HepG2 (cell line): Measurements from ENCODE around the gene KLF16. TPM values are rescaled to one million over a fixed set of nuclear protein-coding genes. Genes with fewer than 3 reads are reported as not detected.

Experiments
- ATAC-seq: fragments of 200-7000 bp; cut with Tn5 transposase; 3 replicates; pipeline ENCODE4 v1.9.1; 2020; ENCODE audit warnings: mild to moderate bottlenecking, moderate library complexity
- BruUV-seq: library from RNA; stranded (reverse); fragments of 400-500 nt; replicated peaks from 2 replicates; lab custom pipeline; 2021; lab: Mats Ljungman, UMichigan
- CTCF ChIA-PET: fragments of 300-600 bp; formaldehyde crosslinking; extraction: SDS; loops from one replicate; lab custom pipeline; 2021; ENCODE audit warnings: low total read pairs, inconsistent platforms, low intra/inter-chr PET ratio; lab: Yijun Ruan, JAX
- POLR2A ChIA-PET: fragments of 350-600 bp; sonication (Branson Sonifier 250); formaldehyde crosslinking; loops from one replicate; lab custom pipeline; 2020; ENCODE audit warnings: antibody characterized with exemption, inconsistent platforms; lab: Yijun Ruan, JAX
- DNase-seq: peaks from one replicate; pipeline ENCODE4 v3.0.0-alpha.2; 2015; ENCODE audit warnings: low spot score
- FAIRE-seq: peaks from 3 replicates; lab custom pipeline; 2011; peaks lifted over from hg19 to GRCh38; lab: Jason Lieb, UNC
- H2AFZ ChIP-seq: one replicate; pipeline ENCODE4 v1.6.1; 2011; ENCODE audit warnings: low read length, inconsistent platforms
- H3K27ac ChIP-seq: fragments of 300-600 bp; 3 replicates; pipeline ENCODE4 v1.8.0; 2011; ENCODE audit warnings: mixed run types, mild to moderate bottlenecking, mixed read lengths, low read length, inconsistent platforms; ENCODE audit not compliant: insufficient read depth; ENCODE audit errors: extremely low read length
- H3K27me3 ChIP-seq, 2 experiments: fragments of 200-600 bp in 1 of 2; 2 replicates in 1 of 2; 3 replicates in 1 of 2; pipeline versions ENCODE4 v1.6.0 to v1.8.0; 2011; ENCODE audit warnings: low read length in 2 of 2, mild to moderate bottlenecking in 2 of 2, moderate library complexity in 2 of 2, inconsistent platforms in 1 of 2; ENCODE audit not compliant: insufficient read depth in 2 of 2, control insufficient read depth in 1 of 2
- H3K36me3 ChIP-seq, 2 experiments: fragments of 200-600 bp in 1 of 2; replicated peaks in 1 of 2; 2 replicates in 1 of 2; 3 replicates in 1 of 2; pipeline versions ENCODE4 v1.5.1 to v1.8.0; 2011; ENCODE audit warnings: low read length in 2 of 2, inconsistent platforms in 1 of 2; ENCODE audit not compliant: insufficient read depth in 2 of 2, control insufficient read depth in 1 of 2
- H3K4me1 ChIP-seq: 2 replicates; pipeline ENCODE4 v1.5.1; 2012; ENCODE audit warnings: low read length, inconsistent platforms; ENCODE audit not compliant: insufficient read depth
- H3K4me2 ChIP-seq: 2 replicates; pipeline ENCODE4 v1.6.0; 2011; ENCODE audit warnings: low read depth, low read length, inconsistent platforms
- H3K4me3 ChIP-seq, 3 experiments: fragments of 200-600 bp in 1 of 3; sonication (generic), shearing (Covaris generic) in 1 of 3; replicated peaks in 1 of 3; 2 replicates each; pipeline ENCODE4 v1.5.1; 2011 to 2016; ENCODE audit warnings: low read length in 3 of 3, inconsistent platforms in 2 of 3, low read depth in 2 of 3, mild to moderate bottlenecking in 2 of 3, control low read depth in 1 of 3, mixed read lengths in 1 of 3; ENCODE audit not compliant: insufficient read depth in 1 of 3
- H3K79me2 ChIP-seq: one replicate; pipeline ENCODE4 v1.6.1; 2011; ENCODE audit warnings: low read length, inconsistent platforms; ENCODE audit not compliant: insufficient read depth
- H3K9ac ChIP-seq: 2 replicates; pipeline ENCODE4 v1.6.0; 2011; ENCODE audit warnings: mild to moderate bottlenecking, low read depth, low read length, inconsistent platforms; ENCODE audit not compliant: insufficient read depth
- H3K9me3 ChIP-seq: 2 replicates; pipeline ENCODE4 v1.5.1; 2012; ENCODE audit warnings: mild to moderate bottlenecking, low read length
- H4K20me1 ChIP-seq: 2 replicates; pipeline ENCODE4 v1.6.0; 2011; ENCODE audit warnings: inconsistent platforms, mild to moderate bottlenecking, low read length, moderate library complexity; ENCODE audit not compliant: insufficient read depth
- CREB1 ChIP-seq, 2 experiments: fragments of 450-650 bp in 1 of 2; IDR thresholded peaks; 2 replicates each; pipeline ENCODE4 v1.6.1; 2016 to 2017; ENCODE audit warnings: control low read depth in 1 of 2, mild to moderate bottlenecking in 1 of 2, missing compliant biosample characterization in 1 of 2, missing genetic modification characterization in 1 of 2
- FOXP1 ChIP-seq, 2 experiments: fragments of 450-650 bp in 1 of 2; IDR thresholded peaks; 2 replicates each; pipeline ENCODE4 v1.6.1; 2017 to 2018; ENCODE audit warnings: antibody characterized with exemption in 1 of 2
- STAT6 ChIP-seq: sonication (generic); formaldehyde crosslinking; IDR thresholded peaks from 2 replicates; pipeline ENCODE4 v1.4.0; 2020; ENCODE audit warnings: missing genetic modification reagents, mild to moderate bottlenecking, borderline replicate concordance
- YEATS2 ChIP-seq: sonication (generic); formaldehyde crosslinking; IDR thresholded peaks from 2 replicates; pipeline ENCODE4 v1.4.0; 2020; ENCODE audit warnings: missing genetic modification reagents, borderline replicate concordance
- ZBTB21 ChIP-seq: sonication (generic); formaldehyde crosslinking; IDR thresholded peaks from 2 replicates; pipeline ENCODE4 v1.4.0; 2020; ENCODE audit warnings: missing genetic modification reagents
- ZBTB33 ChIP-seq: sonication (generic); formaldehyde crosslinking; IDR thresholded peaks from 2 replicates; pipeline ENCODE4 v1.4.0; 2020; ENCODE audit warnings: missing genetic modification reagents
- ZFP37 ChIP-seq: sonication (generic); formaldehyde crosslinking; IDR thresholded peaks from 2 replicates; pipeline ENCODE4 v1.4.0; 2020; ENCODE audit warnings: missing genetic modification reagents, borderline replicate concordance
- ZNF30 ChIP-seq: sonication (generic); formaldehyde crosslinking; IDR thresholded peaks from 2 replicates; pipeline ENCODE4 v1.5.0; 2020; ENCODE audit warnings: mild to moderate bottlenecking, missing genetic modification reagents
- ZNF574 ChIP-seq: sonication (generic); formaldehyde crosslinking; IDR thresholded peaks from 2 replicates; pipeline ENCODE4 v1.4.0; 2020; ENCODE audit warnings: missing genetic modification reagents
- ZNF737 ChIP-seq: sonication (generic); formaldehyde crosslinking; IDR thresholded peaks from 2 replicates; pipeline ENCODE4 v1.5.0; 2020; ENCODE audit warnings: missing genetic modification reagents, mild to moderate bottlenecking, borderline replicate concordance
- WGBS: methylation state at CpG from one replicate; pipeline ENCODE4 v1.1.6; 2017; ENCODE audit warnings: low lambda C conversion rate; 5-methylcytosine and 5-hydroxymethylcytosine counted together
- in situ Hi-C: cut with HindIII; loops from 2 replicates; pipeline ENCODE4 v1.10.0; 2017; ENCODE audit warnings: low pct_unique_long_range_greater_than_20kb; ENCODE audit not compliant: extremely low pct_ligation_motif_present
- intact Hi-C: fragments of 100-400 bp; cut with micrococcal nuclease; formaldehyde crosslinking; loops from one replicate; pipeline ENCODE4 v1.10.0; 2022; ENCODE audit not compliant: unreplicated experiment
- polyA plus RNA-seq, 8 experiments: library from polyadenylated mRNA; depleted of rRNA in 3 of 8; stranded (reverse) in 7 of 8; unstranded in 1 of 8; fragments of >200 nt; fragmentation: Illumina TruSeq in 4 of 8; extraction: Trizol in 4 of 8; gene quantifications; 2 replicates each; pipeline versions ENCODE4 v1.2.1 to v1.2.3, GENCODE V29; 2011 to 2016; ENCODE audit warnings: low read depth in 4 of 8, missing spikeins in 1 of 8, mixed read lengths in 1 of 8; ENCODE audit not compliant: insufficient read depth in 1 of 8
- total RNA-seq, 5 experiments: library from RNA; depleted of rRNA; stranded (reverse); fragments of >200 nt; fragmentation: Illumina TruSeq; extraction: Trizol; gene quantifications; 2 replicates each; pipeline ENCODE4 v1.2.3, GENCODE V29; 2016; ENCODE audit warnings: low read depth in 1 of 5

The KLF16 gene
- total and polyA plus RNA-seq, 2 of the 13 experiments (the other 11 are each of a cell fraction or from before 2014, with no cell fraction given): 3.5 to 6.7 TPM

GRCh38 chr19:1893791-1894190 is 30.4 kb upstream of the KLF16 start:
- peaks cover 18% of the 10 kb centered on the region for H3K4me1 ChIP-seq
- DNase-seq: no peak
- H3K9ac ChIP-seq: no peak overlapping the region
- TF ChIP-seq ZBTB33 (CRISPR knock-in tag) (0 out of 2 replicates have a peak, but pooled peaks have one; percentile 23), ZNF574 (CRISPR knock-in tag) (no peak)
- H2AFZ ChIP-seq: no peak overlapping the region
- no peak overlapping the region for H3K4me2 ChIP-seq
- intact Hi-C loops: no loop called here
- no peak overlapping the region for H3K4me3 ChIP-seq
- no peaks in the 10 kb centered on the region for H3K79me2 ChIP-seq
- H3K36me3 ChIP-seq: no peaks in the 10 kb centered on the region
- H3K9me3 ChIP-seq: no peaks in the 10 kb centered on the region
- H4K20me1 ChIP-seq: no peaks in the 10 kb centered on the region
- no peaks in the 10 kb centered on the region for H3K27me3 ChIP-seq
- FAIRE-seq: no peak
- ChIA-PET CTCF (no interaction called here), POLR2A (no interaction called here)
- in situ Hi-C loops: no loop called here
- ATAC-seq: no peak
- no peak overlapping the region for H3K27ac ChIP-seq
- no TSS peak for BruUV-seq
- WGBS: 71% methylated on average over 17 of the region's 17 CpGs

- Histone ChIP-seq H3K27me3 (no peaks in the 10 kb centered on the region), H3K79me2 (peaks cover 2% of the 10 kb centered on the region), H4K20me1 (no peaks in the 10 kb centered on the region), H3K27ac (no peak overlapping the region), H2AFZ (peak overlapping the region; percentile 69), H3K4me1 (peaks cover 35% of the 10 kb centered on the region), H3K4me2 (peak overlapping the region; percentile 18; the same call in 1 of the 2 replicates), H3K4me3 (no peak overlapping the region), H3K9me3 (no peaks in the 10 kb centered on the region), H3K9ac (no peak overlapping the region), H3K36me3 (no peaks in the 10 kb centered on the region)
- ATAC-seq: no peak
- POLR2A ChIA-PET: no interaction called here
- in situ Hi-C loops (no loop called here), intact Hi-C loops (no loop called here)
- WGBS: 89% methylated on average over 1 of the region's 1 CpG
- no peak for FAIRE-seq
- CTCF ChIA-PET: no interaction called here
- BruUV-seq: no TSS peak
- no peak for DNase-seq
- TF ChIP-seq STAT6 (CRISPR knock-in tag) (no peak), ZNF737 (no peak), ZNF30 (CRISPR knock-in tag) (no peak), CREB1 (IDR thresholded peaks at IDR 0.05) (no peak), CREB1 (CRISPR knock-in tag; IDR thresholded peaks at IDR 0.05) (no peak), ZFP37 (CRISPR knock-in tag) (no peak), FOXP1 (IDR thresholded peaks at IDR 0.05) (no peak), FOXP1 (CRISPR knock-in tag; IDR thresholded peaks at IDR 0.05) (no peak), YEATS2 (CRISPR knock-in tag) (no peak), ZBTB21 (CRISPR knock-in tag) (no peak)
These were observed 26.5 kb upstream of the KLF16 start for GRCh38 chr19:1889907-1890306.
